Smooth muscle cell of the brain vasculature (primary cell): ENCODE results near the gene SERPINA3.

Experiments used
- DNase-seq: peaks from one replicate; pipeline ENCODE4 v3.0.0-alpha.2; 2012; ENCODE audit warnings: low read depth, low spot score

Gene SERPINA3

DNA sequence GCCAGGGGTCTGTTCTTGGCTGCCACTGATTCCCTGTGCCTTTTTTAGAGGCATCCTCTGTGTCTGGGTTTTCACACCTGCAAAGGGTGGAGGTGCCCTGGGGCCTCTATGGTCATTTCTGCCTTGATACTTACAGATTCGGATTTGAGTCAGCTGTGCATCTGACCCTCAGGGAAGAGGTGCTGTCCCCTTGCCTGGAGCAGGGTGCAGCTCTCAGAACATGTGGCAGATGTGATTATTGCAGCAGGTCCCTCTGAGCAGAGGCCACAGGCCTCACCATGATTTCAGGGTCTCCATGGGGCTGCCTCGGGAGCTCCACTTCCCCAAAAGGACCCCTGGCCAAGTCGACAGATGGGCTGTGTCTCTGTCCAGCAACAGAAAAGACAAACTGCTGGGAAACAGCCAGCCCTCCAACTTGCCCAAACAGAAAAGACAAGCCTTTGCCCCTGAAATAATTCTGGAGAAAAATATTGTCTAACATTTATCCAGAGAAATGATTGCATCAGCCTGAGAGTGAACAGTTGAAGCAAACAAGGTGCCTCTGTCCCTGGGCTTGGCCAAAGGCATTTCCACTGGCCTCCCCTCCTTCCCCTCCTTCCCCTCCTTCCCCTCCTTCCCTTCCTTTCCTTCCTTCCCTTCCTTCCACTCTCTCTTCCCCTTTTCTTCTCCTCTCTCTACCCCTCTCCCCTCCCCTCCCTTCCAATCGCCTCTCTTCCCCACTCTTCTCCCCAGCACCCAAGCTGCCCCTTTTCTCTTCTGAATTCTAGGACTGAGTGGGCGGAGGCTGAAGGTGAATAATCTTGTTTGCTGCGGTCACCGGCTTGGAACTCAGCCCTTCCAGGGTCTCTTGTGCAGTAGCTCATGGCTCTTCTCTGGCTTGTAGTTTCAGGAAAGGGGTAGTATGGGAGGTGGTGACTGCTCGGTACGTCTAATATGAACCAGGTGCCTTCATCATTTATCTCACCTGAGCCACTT is 676 bp downstream of the SERPINA3 start:
- no peak for DNase-seq

DNA sequence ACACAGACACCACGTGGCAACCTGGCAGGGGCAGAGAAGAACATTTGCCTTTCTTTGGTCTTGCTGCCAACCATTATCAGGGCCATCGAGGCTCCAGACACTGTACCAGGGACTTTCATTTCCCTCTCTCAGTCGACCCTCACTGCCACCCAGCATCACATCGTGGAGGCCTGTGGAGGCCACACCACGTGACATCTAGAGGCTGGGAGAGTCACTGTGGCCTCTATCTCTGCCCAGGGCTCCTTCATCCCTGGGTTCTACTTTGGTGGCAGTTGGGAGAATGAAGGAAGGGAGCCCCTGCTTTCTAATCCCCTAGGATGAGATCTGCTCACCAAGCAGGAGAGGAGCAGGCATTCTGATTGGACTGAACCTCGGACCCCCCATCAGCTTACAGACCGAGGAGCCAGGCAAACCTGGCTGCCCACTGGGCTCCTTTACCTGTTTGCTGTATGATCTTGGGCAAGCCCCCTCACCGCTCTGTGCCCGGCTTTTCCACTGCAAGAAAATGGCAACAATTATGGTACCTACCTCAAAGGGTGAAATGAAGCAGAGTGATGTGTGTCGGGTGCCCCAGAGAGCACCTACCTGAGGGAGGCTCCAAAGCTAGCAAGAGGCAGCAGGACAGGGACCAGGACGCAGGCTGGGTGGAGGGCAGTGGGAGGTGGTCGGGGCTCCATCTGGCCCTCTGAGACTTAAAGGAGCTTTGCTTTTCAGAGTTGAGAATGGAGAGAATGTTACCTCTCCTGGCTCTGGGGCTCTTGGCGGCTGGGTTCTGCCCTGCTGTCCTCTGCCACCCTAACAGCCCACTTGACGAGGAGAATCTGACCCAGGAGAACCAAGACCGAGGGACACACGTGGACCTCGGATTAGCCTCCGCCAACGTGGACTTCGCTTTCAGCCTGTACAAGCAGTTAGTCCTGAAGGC is 1.8 kb downstream of the SERPINA3 start:
- no peak for DNase-seq

DNA sequence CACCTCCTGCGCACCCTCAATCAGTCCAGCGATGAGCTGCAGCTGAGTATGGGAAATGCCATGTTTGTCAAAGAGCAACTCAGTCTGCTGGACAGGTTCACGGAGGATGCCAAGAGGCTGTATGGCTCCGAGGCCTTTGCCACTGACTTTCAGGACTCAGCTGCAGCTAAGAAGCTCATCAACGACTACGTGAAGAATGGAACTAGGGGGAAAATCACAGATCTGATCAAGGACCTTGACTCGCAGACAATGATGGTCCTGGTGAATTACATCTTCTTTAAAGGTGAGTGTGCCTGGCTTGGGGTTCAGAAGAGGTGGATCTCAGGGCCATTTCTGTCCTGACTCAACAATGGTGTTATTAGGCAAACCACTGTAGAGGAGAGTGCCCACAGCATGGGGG is 2.6 kb downstream of the SERPINA3 start:
- DNase-seq = no peak

DNA sequence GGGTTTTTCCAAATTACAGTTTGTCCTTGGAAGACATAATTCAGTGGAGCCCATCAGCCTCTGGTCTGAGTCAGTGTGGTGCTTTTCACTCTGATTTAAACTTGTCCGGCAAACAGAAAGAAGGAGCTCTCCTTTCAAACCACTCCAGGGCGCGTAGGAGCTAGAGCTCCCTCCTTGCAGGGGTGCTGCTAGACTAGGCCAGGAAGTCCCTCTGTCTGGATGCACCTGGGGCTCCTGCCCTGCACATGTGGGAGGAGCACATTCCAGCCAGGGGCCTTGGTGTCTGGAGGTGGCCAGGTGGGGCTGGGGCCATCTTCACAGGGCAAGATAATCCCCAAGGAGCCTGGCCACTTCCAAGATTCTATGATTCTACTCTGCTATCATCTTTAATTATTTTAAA is 3.1 kb downstream of the SERPINA3 start:
- DNase-seq = no peak

DNA sequence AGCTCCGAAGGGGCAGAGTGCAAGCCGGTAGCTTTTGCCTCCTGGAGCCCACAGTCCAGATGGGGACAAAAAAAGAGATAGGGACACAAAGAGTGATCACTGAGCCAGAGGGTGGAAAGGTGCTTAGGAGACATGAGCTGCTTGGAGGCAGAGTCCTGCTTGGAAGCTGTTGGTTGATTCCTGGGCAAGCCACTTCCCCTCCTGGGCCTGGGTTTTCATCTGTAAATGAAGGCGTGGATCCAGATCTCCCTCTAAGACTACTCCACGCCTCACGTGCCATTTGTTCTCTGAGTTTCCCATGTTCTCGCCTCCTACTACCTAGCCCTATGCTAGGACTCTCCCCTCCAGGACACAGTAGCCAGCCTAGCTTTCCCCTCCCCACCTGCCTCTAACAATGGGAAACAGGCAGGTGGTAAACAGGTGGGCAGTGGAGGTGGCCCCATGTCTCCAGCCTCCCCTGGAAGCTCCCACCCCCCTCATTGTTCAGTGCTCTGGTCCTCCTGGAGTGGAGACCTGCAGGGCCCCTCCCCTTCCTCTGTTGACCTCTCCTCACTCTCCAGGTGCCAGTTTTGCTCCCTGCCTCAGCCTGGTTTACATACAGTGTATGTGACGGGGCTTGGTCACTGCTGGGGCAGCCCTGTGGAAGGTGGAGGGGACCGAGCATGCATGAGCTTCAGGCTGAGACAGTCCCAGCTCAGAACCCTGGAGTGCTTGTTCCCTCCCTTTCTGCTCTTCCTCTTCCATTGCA is 3.8 kb downstream of the SERPINA3 start:
- no peak for DNase-seq

DNA sequence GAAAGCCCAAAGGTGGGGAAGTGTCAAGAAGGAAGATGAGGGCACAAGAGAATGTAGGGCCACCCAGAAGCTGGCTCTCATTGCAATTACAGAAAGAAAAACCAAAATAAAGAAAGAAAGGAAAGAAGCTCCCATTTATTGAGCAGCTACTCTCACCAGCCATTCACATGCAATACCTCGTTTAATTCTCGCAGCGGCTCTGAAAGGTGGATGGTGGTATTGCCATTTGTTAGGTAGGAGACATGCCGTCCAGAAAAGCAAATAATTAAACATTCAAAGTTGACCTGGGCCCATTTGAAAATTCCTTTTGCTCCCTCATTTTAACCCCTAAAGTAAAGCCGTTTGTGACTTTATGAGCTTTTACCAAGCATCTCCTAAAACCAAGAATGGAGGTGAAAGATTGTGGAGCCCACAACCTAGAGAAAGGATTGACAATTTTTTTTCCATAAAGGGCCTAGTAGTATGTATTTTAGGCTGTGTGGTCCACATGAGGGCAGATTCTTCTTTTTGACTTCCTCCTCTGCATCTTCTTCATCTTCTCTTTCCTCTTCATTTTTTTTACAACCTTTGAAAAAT is 5.3 kb downstream of the SERPINA3 start:
- no peak for DNase-seq

DNA sequence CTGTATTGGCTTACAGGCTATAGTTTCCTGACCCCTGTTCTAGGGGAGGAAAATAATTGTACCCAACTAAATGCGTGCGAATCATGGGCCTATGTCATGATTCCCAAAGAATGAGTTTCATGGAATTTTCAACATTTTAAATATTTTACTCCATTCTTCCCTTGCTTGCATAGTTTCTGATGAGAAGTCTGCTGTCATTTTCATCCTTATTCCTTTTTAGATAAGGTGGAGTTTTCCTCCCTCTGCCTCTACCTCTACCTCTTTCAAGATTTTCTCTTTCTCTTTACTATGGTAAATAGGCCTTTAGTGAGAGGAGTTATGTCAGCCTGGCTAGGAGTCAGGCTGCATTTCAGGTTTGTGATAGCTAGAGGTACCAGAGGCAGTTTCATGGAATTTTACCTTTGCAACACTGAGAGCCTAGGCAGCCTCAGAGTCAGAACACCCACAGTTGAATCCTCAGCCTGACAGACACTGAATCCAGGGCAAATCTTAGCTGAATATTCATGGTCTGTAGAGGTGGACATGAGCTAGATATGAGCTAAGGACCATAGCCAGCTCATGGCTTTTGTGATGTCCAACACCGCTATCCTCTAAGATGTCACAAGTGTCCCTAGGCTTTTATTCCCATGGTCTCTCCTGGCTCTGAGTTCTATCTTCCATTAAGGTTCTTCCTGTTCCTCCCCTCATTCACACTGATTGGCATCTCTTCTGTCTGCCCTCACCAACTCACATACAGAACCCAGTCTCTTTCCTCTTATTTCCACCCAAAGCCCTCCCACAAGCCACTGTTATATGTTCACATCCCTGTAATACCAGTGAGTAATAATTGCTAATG is 6.0 kb downstream of the SERPINA3 start:
- DNase-seq = no peak

DNA sequence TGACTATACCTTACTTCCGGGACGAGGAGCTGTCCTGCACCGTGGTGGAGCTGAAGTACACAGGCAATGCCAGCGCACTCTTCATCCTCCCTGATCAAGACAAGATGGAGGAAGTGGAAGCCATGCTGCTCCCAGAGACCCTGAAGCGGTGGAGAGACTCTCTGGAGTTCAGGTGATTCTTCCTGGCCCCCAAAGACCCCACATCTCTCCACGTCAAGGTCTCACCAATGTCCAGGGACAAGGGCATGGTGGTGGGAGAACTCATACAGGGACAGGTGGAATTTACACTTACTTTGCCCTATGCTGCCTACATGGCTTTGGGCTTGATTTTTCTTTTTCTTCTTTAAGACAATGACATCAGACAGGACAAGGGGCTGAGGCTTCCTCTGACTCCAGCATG is 7.1 kb downstream of the SERPINA3 start:
- no peak for DNase-seq

DNA sequence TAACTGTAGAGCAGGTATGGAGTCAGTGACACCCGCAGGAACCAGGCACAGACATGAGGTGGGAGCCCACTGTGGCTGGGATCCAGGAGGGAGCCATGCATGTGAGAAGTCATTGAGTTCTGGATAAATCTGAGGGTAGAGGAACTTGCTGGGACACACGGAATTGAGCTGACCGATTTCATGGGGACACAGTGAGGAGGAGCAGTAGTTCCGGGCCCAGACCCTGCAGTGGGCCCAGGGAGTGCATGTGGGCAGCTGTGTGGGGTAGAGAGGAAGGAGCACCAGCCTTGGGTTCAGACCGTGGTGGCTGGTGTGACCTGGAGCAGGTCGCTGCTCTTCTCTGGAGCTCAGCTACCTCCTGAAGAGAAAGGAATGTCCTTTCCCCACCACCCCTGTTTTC is 8.4 kb downstream of the SERPINA3 start:
- no peak for DNase-seq

DNA sequence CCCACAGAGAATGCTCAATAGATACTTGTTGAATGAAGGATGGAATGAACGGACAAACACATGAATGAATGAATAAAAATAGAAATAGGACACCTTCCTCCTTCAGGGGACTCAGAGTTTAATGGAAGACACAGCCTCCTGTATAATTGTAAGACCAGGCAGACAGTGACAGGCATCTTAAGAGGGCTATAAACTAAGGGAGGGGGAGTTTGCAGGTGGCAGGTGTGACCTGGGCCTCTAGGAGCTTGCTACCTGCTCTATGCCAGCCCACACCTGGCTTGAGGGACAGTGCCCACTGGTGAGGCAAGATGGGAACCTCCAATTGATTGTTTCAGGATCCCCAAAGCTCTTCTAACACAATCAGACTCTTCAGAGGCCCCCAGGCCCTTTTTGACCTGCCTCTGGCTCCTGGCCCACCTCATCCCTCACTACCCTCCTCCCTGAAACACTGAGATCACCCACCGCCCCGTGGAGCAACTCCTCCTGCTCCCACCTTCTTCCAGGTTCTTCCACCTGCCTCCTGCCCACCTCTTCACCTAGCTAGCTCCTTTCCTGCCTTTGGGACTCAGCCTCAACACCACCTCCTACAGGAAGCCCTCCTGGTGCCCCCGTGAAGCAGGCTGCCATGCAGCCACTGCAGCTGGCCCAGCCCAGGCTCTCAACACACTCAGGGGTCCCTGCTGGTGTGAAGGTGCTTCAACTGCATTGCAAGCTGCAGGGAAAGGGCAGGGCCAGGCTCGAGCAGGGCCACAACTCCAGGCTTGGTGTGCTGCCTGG is 9.4 kb downstream of the SERPINA3 start:
- no peak for DNase-seq

DNA sequence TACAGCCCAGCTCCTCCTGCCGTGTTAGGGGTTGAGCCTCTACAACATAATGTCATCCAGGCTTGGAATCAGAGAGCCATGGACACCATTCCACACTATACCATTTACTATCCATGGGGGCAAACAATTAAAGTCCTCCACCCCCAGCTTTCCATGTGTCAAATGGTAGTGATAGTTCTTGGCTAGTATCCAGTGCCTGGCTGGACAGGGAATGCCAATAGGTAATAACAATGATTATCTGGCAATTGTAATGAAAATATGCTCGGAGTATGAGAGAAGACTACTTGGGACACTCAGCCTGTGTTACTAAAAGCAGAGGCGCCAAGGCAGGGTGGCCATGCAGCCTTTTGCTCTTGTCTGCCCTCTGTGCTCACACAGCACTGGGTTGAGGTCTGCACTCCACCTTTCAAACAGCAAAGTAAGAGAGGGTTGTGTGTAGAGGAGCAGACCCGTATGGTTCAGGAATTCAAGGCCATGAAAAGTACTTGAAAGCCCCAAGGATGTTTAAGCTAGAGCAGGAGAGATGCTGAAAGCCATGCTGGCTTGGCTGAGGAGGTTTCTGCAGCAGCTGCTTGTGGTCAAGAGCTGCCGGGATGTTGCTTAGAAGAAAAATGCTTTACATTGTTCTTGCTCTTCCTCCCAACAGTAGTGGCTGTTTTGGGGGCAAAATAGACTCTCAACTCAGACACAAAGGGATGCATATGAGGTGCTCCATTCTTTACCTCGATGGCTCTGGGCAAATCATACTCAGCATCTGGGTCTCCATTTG is 10.6 kb downstream of the SERPINA3 start:
- no peak for DNase-seq

DNA sequence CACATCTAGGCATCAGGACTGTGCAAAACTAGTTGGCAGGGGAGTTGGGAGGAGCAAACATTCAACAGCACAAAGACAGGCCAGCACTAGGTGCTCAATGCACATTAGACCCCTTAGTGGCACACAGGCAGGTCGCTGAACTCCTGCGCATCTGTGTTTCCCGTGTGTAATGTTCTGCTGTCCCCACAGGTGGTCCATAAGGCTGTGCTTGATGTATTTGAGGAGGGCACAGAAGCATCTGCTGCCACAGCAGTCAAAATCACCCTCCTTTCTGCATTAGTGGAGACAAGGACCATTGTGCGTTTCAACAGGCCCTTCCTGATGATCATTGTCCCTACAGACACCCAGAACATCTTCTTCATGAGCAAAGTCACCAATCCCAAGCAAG is 11.2 kb downstream of the SERPINA3 start:
- no peak for DNase-seq

DNA sequence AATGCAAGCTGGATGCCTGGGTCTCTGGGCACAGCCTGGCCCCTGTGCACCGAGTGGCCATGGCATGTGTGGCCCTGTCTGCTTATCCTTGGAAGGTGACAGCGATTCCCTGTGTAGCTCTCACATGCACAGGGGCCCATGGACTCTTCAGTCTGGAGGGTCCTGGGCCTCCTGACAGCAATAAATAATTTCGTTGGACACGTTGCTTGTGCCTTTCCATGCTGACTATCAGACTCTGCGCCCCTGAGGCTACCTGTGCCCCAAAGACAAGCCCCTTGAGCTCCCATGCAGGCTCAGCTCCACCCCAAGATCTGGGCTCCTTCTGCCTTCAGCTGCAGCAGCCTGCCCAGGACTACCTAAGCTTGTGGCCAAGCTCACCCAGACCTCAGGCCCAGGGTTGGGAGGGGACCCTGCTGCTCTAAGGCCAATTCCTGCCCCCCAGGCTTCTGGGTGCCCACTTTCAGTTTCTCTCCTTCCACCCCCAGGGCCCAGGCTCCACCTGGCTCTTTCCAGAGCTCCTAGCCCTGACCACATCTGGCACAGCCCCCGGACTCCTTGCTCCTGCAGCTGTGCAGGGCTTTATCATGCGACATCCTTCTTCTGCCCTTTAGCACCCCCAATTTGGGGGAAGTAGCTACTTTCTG is 11.8 kb downstream of the SERPINA3 start:
- DNase-seq = no peak

DNA sequence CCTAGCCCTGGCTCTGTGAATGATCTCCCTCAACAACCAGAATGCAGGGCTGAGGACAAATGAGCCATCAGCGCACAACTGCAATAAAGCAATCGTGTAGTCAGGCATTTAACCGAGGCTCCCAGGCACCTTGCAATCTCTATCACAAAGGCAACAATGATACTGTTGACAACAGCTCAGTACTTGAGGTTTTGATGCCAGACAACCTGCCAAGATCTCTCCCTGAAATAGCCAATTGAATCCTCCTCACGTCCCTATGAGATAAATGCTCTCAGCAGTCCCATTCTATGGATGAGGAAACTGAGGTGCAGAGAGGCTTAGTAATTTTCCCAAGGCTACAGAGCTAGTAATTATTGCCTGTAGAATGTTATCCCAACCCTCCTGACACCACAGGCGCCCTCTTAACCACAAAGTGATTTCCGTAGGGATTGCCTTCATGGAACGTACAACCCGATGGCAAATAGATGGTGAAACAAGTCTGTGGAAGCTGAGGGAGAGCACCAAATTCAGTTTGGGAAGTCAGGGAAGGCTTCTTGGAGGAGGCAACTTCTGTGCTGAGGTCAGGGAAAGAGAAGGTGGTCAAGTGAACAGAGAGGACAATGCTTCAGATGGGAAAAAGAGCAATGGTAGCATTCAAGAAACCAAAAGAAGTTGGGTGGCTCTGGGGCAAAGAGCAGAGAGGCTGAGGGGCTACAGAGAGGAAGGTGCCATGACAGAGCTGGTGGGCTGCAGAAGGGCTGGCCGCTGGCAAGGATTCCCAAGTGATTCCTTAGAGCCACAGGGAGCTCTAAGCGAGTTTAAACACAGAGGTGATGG is 12.6 kb downstream of the SERPINA3 start:
- DNase-seq = no peak

DNA sequence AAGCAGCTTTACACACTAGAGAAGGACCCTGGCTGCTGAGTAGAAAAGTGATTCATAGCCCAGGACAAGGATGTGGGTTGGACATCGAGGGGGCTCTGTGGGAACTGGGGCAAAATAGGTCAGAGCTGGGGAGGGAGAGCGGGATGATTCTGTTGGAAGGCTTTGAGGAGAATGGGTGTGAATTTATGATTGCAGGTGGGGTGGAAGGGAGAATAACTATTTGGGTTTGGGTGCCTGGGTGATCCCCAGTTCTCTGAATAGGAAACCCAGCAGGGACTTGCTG is 13.1 kb downstream of the SERPINA3 start:
- DNase-seq = no peak

DNA sequence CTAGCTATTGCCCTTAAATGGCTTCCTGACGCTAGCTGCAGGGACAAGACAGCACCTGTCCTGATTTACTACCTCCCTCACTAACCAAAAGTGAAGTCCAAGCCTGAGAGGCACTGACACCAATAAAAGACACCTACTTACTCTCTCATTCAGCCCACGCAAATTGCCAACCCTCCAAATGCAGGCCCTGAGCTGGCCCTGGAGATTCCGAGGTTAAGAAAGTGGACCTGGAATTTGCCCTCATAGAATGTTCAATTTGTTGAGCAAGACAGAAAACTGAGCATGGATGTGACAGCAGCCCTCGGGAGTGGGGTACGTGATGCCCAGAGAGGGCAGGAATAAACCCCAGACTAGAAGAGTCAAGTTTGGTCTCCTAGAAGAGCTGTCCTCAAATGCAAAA is 16.4 kb downstream of the SERPINA3 start:
- no peak for DNase-seq

DNA sequence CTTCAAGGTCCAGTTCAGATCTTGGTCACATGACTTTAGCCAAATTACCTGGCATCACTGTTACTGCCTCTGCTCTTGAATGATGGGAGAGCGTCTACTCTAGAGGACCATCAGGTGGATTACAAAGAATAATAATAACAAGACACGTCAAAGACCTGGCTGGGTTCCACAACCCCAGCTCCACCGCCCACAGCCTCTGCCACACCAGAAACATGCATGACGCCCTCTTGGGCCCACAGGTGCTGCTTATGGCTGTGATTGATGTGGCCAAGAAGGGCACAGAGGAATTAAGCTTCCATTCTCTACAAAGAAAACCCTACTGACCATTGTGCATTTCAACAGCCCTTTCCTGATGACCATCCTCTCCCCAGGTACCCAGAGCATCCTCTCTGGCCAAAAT is 18.2 kb downstream of the SERPINA3 start:
- no peak for DNase-seq

DNA sequence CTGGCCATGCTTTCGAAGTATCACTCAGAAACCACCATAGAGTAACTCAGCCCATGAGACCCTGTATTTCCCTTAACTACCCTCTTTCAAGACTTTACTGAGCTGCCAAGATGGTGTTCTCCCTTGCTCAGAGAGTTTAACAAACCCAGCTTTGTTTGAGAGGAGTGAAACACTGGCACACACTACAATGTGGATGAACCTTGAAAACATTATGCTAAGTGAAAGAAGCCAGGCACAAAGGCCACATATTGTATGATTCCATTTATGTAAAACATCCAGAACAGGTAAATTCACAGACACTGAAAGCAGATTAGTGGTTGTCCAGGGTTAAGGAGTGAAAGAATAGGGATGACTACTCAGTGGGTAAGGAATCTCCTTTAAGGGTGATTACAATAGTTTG is 18.9 kb downstream of the SERPINA3 start:
- DNase-seq = no peak
